Measurements from ENCODE around the gene MYOZ2. TPM values are rescaled to one million over a fixed set of nuclear protein-coding genes. Genes with fewer than 3 reads are reported as not detected.

MYOZ2 gene
- total RNA-seq, 1 donor from 2014 or later = 0.06 TPM

DNA sequence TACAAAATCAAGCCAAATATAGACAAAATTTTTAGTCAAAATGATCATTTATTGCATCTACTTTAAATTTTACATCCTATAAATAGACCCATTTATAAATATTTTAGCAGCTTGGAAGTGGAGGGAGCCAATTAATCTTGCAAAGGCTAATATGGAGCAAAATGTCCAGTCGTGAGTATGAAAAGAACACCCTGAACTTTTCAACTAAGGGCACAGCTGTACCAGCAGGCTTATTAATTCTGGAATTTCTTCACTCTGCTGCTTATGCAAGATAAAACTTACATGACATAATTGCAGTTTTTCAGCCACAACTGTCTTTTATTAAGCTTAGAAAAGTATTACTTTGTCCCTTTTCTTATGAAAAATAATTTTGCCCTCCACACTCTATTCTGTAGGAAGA, 54.0 kb downstream of the MYOZ2 start:
- no peak for DNase-seq (ENCODE audit: extremely low read depth, low read depth, low spot score)

DNA sequence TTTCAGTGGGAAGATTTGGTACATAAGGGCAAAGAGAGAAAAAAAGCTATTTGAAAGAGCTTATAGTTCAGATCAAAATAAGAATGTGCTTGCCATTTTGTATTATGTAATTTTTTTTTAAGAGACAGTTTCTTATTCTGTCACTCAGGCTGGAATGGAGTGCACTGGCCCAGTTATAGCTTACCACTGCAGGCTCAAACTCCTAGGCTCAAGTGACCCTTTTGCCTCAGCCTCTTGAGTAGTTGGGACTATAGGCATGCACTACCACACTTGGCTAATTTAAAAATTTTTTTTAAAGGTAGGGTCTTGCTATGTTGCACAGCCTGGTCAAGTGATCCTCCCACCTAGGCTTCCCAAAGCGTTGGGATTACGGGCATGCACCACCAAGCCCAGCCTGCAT, 54.7 kb downstream of the MYOZ2 start:
- no peak for DNase-seq (ENCODE audit: extremely low read depth, low read depth, low spot score)

GRCh38 chr4:119191505-119191904, 55.9 kb downstream of the MYOZ2 start:
- no peak for DNase-seq (ENCODE audit: extremely low read depth, low read depth, low spot score)

- no peak for DNase-seq (ENCODE audit: extremely low read depth, low read depth, low spot score)
These were observed 62.2 kb downstream of the MYOZ2 start for GRCh38 chr4:119197772-119198212.

GRCh38 chr4:119204916-119205315, 69.3 kb downstream of the MYOZ2 start:
- DNase-seq (ENCODE audit: extremely low read depth, low read depth, low spot score) = no peak

DNA sequence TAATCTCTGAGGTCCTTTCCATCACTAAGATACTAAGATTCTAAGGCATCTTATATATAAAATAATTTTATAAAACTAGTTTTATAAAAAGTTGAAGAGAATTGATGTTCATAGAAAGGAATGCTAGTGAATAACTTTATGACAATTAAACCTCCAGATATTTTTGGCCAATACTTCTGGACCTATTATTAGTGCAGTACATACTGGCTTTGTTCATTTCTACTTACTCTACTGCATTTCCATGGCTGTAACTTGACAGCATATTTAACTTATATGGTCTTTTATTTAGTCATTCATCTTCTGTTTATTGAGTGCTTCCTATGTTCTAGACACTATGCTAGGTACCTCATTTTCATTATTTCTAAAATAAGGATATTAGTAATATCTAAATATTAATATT, 70.1 kb downstream of the MYOZ2 start:
- DNase-seq (ENCODE audit: extremely low read depth, low read depth, low spot score) = no peak

- DNase-seq (ENCODE audit: extremely low read depth, low read depth, low spot score) = no peak
These were observed 70.5 kb downstream of the MYOZ2 start for GRCh38 chr4:119206178-119206577.

- DNase-seq (ENCODE audit: extremely low read depth, low read depth, low spot score) = no peak
These were observed 71.4 kb downstream of the MYOZ2 start for GRCh38 chr4:119207051-119207450.

- DNase-seq (ENCODE audit: extremely low read depth, low read depth, low spot score) = no peak
These were observed 73.4 kb downstream of the MYOZ2 start for GRCh38 chr4:119209077-119209476.

DNA sequence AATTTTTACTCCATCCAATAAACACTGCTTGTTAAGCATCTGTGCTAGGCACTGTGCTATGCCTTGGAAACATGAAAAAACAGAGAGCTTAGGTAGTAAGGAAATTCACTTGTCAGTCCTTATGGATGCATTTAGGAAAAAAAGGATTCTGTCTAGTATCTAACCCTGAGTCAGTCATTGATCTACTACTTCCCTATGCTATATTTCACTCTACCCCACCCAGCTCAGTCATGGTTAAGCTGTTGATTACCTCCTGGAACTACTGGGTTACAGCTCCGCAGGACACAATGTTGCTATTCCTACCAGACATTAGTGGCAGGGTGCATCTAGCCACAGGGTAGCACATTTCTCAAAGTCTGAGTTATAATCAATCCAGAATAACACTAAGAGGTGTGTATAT, 74.0 kb downstream of the MYOZ2 start:
- no peak for DNase-seq (ENCODE audit: extremely low read depth, low read depth, low spot score)

- no peak for DNase-seq (ENCODE audit: extremely low read depth, low read depth, low spot score)
These were observed 75.1 kb downstream of the MYOZ2 start for GRCh38 chr4:119210775-119211174.

- peak; percentile 55 for DNase-seq (ENCODE audit: extremely low read depth, low read depth, low spot score)
These were observed 76.2 kb downstream of the MYOZ2 start for GRCh38 chr4:119211867-119212233.

DNA sequence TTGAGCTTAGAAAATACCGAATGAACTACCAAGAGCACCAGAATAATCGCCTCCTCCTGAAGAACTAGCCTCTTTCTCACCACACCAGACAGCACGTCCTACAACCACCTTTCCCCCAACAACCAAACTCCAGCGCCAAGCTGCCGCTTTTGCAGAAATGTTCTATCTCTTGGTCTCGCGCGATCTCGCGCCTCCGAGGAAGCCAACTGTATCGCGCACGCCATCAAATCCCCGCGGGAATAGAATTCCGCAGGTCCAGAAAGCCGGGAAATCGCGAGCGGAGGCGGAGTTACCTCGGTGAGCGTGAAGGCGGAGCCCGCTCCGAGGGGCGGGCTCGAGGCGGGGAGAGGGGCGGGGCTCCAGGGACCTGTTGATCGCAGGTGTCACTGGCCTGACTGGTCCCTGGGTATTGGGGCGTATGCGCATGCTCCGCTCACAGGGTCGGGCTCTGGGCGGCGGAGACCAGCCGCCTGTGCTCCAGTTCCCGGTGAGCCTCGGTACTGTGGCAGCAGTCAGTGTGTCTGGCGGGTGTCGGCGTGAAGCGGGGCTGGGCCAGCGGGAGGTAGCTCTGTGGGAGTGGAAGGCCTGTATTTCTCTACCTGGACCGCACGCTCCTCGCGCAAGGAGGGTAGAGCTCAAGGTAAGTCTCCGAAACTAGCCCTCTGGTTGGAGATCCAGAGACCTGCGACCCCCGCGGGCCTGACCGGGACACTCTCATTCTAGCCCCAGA, 76.8 kb downstream of the MYOZ2 start, which contains the start of gene USP53:
USP53 (plus strand) TSS at position 480 of the 730 bp plus-strand sequence. CDS start 27,047 bp downstream, outside the sequence.
- DNase-seq (ENCODE audit: extremely low read depth, low read depth, low spot score) = peak; percentile 92

GRCh38 chr4:119212964-119213606, 77.5 kb downstream of the MYOZ2 start:
- DNase-seq (ENCODE audit: extremely low read depth, low read depth, low spot score) = no peak

GRCh38 chr4:119218093-119218492, 82.5 kb downstream of the MYOZ2 start:
- DNase-seq (ENCODE audit: extremely low read depth, low read depth, low spot score) = no peak

DNA sequence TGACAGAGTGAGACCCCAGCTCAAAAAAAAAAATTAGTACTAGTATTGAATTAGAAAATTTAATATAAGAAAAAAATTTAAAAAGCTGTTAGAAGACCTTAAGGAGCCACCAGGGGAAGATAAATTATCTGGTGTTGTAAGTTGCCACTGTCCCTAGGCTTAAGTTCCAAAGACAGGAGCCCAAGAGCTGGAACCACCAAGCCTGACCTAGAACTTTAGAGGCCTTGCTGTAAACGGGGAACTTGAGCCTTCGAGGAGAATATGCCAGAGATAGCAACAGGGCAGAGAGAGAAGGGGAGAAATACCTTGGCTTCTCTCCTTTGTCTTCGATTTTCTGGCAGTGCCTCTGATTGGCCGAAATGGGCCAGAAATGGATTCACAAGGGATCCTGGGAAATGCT, 85.8 kb downstream of the MYOZ2 start:
- no peak for DNase-seq (ENCODE audit: extremely low read depth, low read depth, low spot score)

- no peak for DNase-seq (ENCODE audit: extremely low read depth, low read depth, low spot score)
These were observed 92.1 kb downstream of the MYOZ2 start for GRCh38 chr4:119227690-119228089.

DNA sequence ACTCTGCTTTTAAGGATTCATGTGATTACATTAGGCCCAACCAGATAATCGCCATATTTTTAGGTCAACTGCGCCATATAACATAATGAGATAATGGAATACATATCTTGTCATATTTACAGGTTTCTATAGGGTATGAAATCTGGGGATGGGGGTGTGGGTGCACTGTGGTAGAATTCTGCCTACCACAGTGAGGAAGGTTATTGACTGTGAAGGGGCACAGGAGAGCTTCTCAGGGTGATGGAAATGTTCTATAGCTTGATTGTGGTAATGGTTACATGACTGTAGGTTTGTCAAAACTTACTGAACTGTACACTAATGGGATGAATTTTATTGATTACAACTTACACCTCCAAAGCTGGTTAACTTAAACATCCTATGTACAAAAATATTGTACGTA, 92.8 kb downstream of the MYOZ2 start:
- no peak for DNase-seq (ENCODE audit: extremely low read depth, low read depth, low spot score)

GRCh38 chr4:119229908-119230687, 94.5 kb downstream of the MYOZ2 start:
- DNase-seq (ENCODE audit: extremely low read depth, low read depth, low spot score) = no peak

GRCh38 chr4:119231491-119231890, 95.9 kb downstream of the MYOZ2 start:
- no peak for DNase-seq (ENCODE audit: extremely low read depth, low read depth, low spot score)

- no peak for DNase-seq (ENCODE audit: extremely low read depth, low read depth, low spot score)
These were observed 96.7 kb downstream of the MYOZ2 start for GRCh38 chr4:119232286-119232685.

GRCh38 chr4:119233191-119233590, 97.6 kb downstream of the MYOZ2 start:
- no peak for DNase-seq (ENCODE audit: extremely low read depth, low read depth, low spot score)
